K562 (cell line): ENCODE results near the gene CFD. TPM values are rescaled to one million over a fixed set of nuclear protein-coding genes. Genes with fewer than 3 reads are reported as not detected.

ENCODE experiments used
- FOXM1 ChIP-seq, 2 experiments: fragments of 450-650 bp in 1 of 2; sonication (generic) in 1 of 2; formaldehyde crosslinking in 1 of 2; IDR thresholded peaks; 2 replicates each; pipeline versions ENCODE4 v1.6.1 to v1.9.0; 2017 to 2022; ENCODE audit warnings: low read depth in 2 of 2, mild to moderate bottlenecking in 2 of 2, missing genetic modification reagents in 1 of 2, moderate library complexity in 1 of 2
- GTF2F1 ChIP-seq: IDR thresholded peaks from 2 replicates; pipeline ENCODE4 v1.6.1; 2011; ENCODE audit warnings: low read depth, low read length, improper control_type of control experiment
- HCFC1 ChIP-seq: IDR thresholded peaks from 2 replicates; pipeline ENCODE4 v1.6.1; 2012; ENCODE audit warnings: low read depth, low read length, improper control_type of control experiment
- IRF2 ChIP-seq: sonication (generic); formaldehyde crosslinking; IDR thresholded peaks from 2 replicates; pipeline ENCODE4 v1.8.1; 2022; ENCODE audit warnings: mild to moderate bottlenecking, missing genetic modification reagents
- KDM5B ChIP-seq: fragments of 200-600 bp; sonication (generic); IDR thresholded peaks from 2 replicates; pipeline ENCODE4 v1.6.1; 2012; ENCODE audit warnings: low read depth, mild to moderate bottlenecking, moderate library complexity, low read length, control low read depth, inconsistent platforms; ENCODE audit not compliant: insufficient replicate concordance
- NFRKB ChIP-seq: fragments of 450-650 bp; IDR thresholded peaks from 2 replicates; pipeline ENCODE4 v1.6.1; 2016; ENCODE audit warnings: low read depth
- PHF20 ChIP-seq: fragments of 450-650 bp; IDR thresholded peaks from 2 replicates; pipeline ENCODE4 v1.6.1; 2018; ENCODE audit not compliant: partially characterized antibody
- PHF8 ChIP-seq: fragments of 200-600 bp; sonication (generic); IDR thresholded peaks from 2 replicates; pipeline ENCODE4 v1.6.1; 2012; ENCODE audit warnings: mixed run types, mild to moderate bottlenecking, inconsistent platforms, low read length, moderate library complexity, borderline replicate concordance
- POLR2AphosphoS2 ChIP-seq: IDR thresholded peaks from 2 replicates; pipeline ENCODE4 v1.6.1; 2012; ENCODE audit warnings: low read length, improper control_type of control experiment
- POLR2AphosphoS5 ChIP-seq: IDR thresholded peaks from 2 replicates; pipeline ENCODE4 v1.6.1; 2011; ENCODE audit warnings: mild to moderate bottlenecking, low read depth, low read length, moderate library complexity; ENCODE audit not compliant: control insufficient read depth, insufficient read depth
- PTRF ChIP-seq: fragments of 450-650 bp; IDR thresholded peaks from 2 replicates; pipeline ENCODE4 v1.6.1; 2016; ENCODE audit warnings: mild to moderate bottlenecking, missing genetic modification characterization, missing compliant biosample characterization
- RBM34 ChIP-seq: fragments of 200-400 bp; formaldehyde crosslinking; IDR thresholded peaks from 2 replicates; pipeline ENCODE4 v1.6.1; 2018; ENCODE audit warnings: low read length, borderline replicate concordance; ENCODE audit not compliant: insufficient read depth
- RERE ChIP-seq: sonication (generic); formaldehyde crosslinking; IDR thresholded peaks from 2 replicates; pipeline ENCODE4 v1.8.0; 2023; ENCODE audit warnings: missing genetic modification reagents, mild to moderate bottlenecking, borderline replicate concordance
- TSHZ1 ChIP-seq: fragments of 250-450 bp; sonication (Bioruptor Pico); IDR thresholded peaks from 2 replicates; pipeline ENCODE4 v1.4.0; 2020; ENCODE audit warnings: mild to moderate bottlenecking, moderate library complexity
- ZNF174 ChIP-seq: fragments of 250-450 bp; sonication (Bioruptor Pico); IDR thresholded peaks from 2 replicates; pipeline ENCODE4 v1.4.0; 2020; ENCODE audit warnings: mild to moderate bottlenecking
- ZNF316 ChIP-seq: fragments of 450-650 bp; IDR thresholded peaks from 2 replicates; pipeline ENCODE4 v1.6.1; 2016
- ZNF408 ChIP-seq: fragments of 250-450 bp; sonication (Bioruptor Pico); IDR thresholded peaks from 2 replicates; pipeline ENCODE4 v1.4.0; 2020; ENCODE audit warnings: low read depth, mild to moderate bottlenecking, moderate library complexity
- polyA plus RNA-seq, 8 experiments: library from polyadenylated mRNA; depleted of rRNA in 4 of 8; stranded (reverse) in 5 of 8; unstranded in 3 of 8; fragments of >200 nt; fragmentation: Nextera tagmentation in 2 of 8; fragmentation: Illumina TruSeq in 1 of 8; extraction: Ambion mirVana in 2 of 8; extraction: Trizol in 1 of 8; gene quantifications; 2 replicates each; pipeline versions ENCODE4 v1.2.1 to v1.2.3, GENCODE V29; 2011 to 2014; ENCODE audit warnings: inconsistent platforms in 1 of 8, missing spikeins in 1 of 8
- total RNA-seq, 7 experiments: library from RNA; depleted of rRNA in 6 of 7; stranded (reverse); fragments of >200 nt in 6 of 7; fragmentation: Illumina TruSeq in 2 of 7; extraction: Trizol in 2 of 7; gene quantifications; 2 replicates each; pipeline versions ENCODE4 v1.2.1 to v1.2.3, GENCODE V29; 2011 to 2021; ENCODE audit warnings: low replicate concordance in 1 of 7

CFD gene
- total and polyA plus RNA-seq, 9 of the 15 experiments (the other 6 are each of a cell fraction or from before 2014, with no cell fraction given) = 0.52 to 59.4 (median 7.6) TPM

- TF ChIP-seq RERE (CRISPR knock-in tag) (no peak), PHF8 (no peak), IRF2 (no peak), HCFC1 (no peak), ZNF174 (CRISPR knock-in tag) (no peak), GTF2F1 (no peak), NFRKB (no peak), POLR2AphosphoS5 (0 out of 2 replicates have a peak, but pooled peaks have one; percentile 34), RBM34 (no peak), FOXM1 (IDR thresholded peaks at IDR 0.05; ENCODE audit: low read depth) (no peak), FOXM1 (CRISPR knock-in tag; IDR thresholded peaks at IDR 0.05; ENCODE audit: low read depth) (no peak), ZNF316 (no peak), POLR2AphosphoS2 (peak; percentile 93; the same call in 1 of the 2 replicates), TSHZ1 (no peak), PHF20 (no peak), KDM5B (peak; percentile 36), PTRF (tag) (no peak), ZNF408 (no peak)
These were observed 47.3 kb upstream of the CFD start (continued) for GRCh38 chr19:812049-812746.
